GM18526 (cell line): ENCODE results near the gene QARS1.

Experiments used
- POLR2A ChIP-seq: IDR thresholded peaks from 3 replicates; pipeline ENCODE4 v1.6.1; 2011; ENCODE audit not compliant: insufficient read length; ENCODE audit errors: extremely low read depth

Gene QARS1

GRCh38 chr3:49123687-49124086 lies 19.1 kb upstream of the QARS1 start:
- TF ChIP-seq POLR2A: no peak

- no peak for TF ChIP-seq POLR2A
These were observed 18.5 kb upstream of the QARS1 start for GRCh38 chr3:49122886-49123545.

- TF ChIP-seq POLR2A: no peak
These were observed 17.9 kb upstream of the QARS1 start for GRCh38 chr3:49122451-49122850.

GRCh38 chr3:49122022-49122421 lies 17.5 kb upstream of the QARS1 start:
- TF ChIP-seq POLR2A: no peak

- no peak for TF ChIP-seq POLR2A
These were observed 16.7 kb upstream of the QARS1 start for GRCh38 chr3:49121132-49121736.

GRCh38 chr3:49120438-49121131 lies 16.0 kb upstream of the QARS1 start, which contains the start of gene USP19:
TSS of gene USP19 (minus strand) at chr3:49120823. CDS start at chr3:49119145, 1,678 bp downstream.
- TF ChIP-seq POLR2A: peak; percentile 88

GRCh38 chr3:49120096-49120437 lies 15.5 kb upstream of the QARS1 start:
- no peak for TF ChIP-seq POLR2A

- no peak for TF ChIP-seq POLR2A
These were observed 14.9 kb upstream of the QARS1 start for GRCh38 chr3:49119439-49119838.

GRCh38 chr3:49119036-49119435 lies 14.5 kb upstream of the QARS1 start:
- TF ChIP-seq POLR2A: no peak

GRCh38 chr3:49112262-49112661 lies 7.7 kb upstream of the QARS1 start:
- no peak for TF ChIP-seq POLR2A

GRCh38 chr3:49111347-49111746 lies 6.8 kb upstream of the QARS1 start:
- TF ChIP-seq POLR2A: no peak

GRCh38 chr3:49110780-49111179 lies 6.2 kb upstream of the QARS1 start:
- no peak for TF ChIP-seq POLR2A

- no peak for TF ChIP-seq POLR2A
These were observed 3.8 kb upstream of the QARS1 start for GRCh38 chr3:49108346-49108745.

- no peak for TF ChIP-seq POLR2A
These were observed 518 bp downstream of the QARS1 start for GRCh38 chr3:49104052-49104426.

GRCh38 chr3:49100046-49100615 lies 4.4 kb downstream of the QARS1 start:
- no peak for TF ChIP-seq POLR2A
